ENCODE measurements around the gene RELN.

GRCh38 chr7:103630318-103630717 is 359.1 kb downstream of the RELN start:
- no peak for TF ChIP-seq CTCF (IDR thresholded peaks at IDR 0.05)
- no peak for TF ChIP-seq POLR2AphosphoS5 (IDR thresholded peaks at IDR 0.05; ENCODE audit: low read depth, low read length)
- TF ChIP-seq SIN3A (IDR thresholded peaks at IDR 0.05; ENCODE audit: borderline replicate concordance, insufficient read depth, low read depth, low read length) = no peak
- no peak for TF ChIP-seq REST (IDR thresholded peaks at IDR 0.05; ENCODE audit: insufficient read depth in 1 of 2, low read depth in 2 of 2, low read length in 1 of 2)
- TF ChIP-seq TCF7L2 (IDR thresholded peaks at IDR 0.05; ENCODE audit: low read depth, low read length) = no peak

Measured in Panc1 (cell line).